LNCAP (cell line): ENCODE results near the gene CACNA1C.

Experiments
- TF ChIP-seq, protein P1 (sequence below): fragments of 450-650 bp; IDR thresholded peaks from 2 replicates; pipeline ENCODE4 v1.5.1; 2017; ENCODE audit warnings: mild to moderate bottlenecking

Gene CACNA1C

DNA sequence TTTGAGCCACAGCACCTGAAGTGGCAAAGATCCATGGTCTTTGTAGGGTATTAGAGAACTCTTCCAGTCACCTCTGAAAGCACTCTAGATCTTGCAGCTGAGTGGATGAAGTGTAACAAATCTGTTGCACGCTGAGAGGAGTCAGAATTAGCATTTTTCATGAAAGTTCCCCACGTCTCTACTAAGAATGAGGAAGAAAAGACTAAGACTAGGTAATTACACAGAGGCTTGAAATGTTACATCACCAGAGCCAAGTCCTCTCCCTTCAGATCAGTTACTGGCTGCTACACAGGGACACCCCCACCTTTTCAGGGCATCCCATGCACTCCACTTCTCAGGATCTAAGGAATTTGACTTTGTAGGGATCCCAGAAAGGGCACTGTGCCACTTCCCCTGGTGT, 643.3 kb downstream of the CACNA1C start:
- TF ChIP-seq, protein P1, sequence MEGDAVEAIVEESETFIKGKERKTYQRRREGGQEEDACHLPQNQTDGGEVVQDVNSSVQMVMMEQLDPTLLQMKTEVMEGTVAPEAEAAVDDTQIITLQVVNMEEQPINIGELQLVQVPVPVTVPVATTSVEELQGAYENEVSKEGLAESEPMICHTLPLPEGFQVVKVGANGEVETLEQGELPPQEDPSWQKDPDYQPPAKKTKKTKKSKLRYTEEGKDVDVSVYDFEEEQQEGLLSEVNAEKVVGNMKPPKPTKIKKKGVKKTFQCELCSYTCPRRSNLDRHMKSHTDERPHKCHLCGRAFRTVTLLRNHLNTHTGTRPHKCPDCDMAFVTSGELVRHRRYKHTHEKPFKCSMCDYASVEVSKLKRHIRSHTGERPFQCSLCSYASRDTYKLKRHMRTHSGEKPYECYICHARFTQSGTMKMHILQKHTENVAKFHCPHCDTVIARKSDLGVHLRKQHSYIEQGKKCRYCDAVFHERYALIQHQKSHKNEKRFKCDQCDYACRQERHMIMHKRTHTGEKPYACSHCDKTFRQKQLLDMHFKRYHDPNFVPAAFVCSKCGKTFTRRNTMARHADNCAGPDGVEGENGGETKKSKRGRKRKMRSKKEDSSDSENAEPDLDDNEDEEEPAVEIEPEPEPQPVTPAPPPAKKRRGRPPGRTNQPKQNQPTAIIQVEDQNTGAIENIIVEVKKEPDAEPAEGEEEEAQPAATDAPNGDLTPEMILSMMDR = no peak

DNA sequence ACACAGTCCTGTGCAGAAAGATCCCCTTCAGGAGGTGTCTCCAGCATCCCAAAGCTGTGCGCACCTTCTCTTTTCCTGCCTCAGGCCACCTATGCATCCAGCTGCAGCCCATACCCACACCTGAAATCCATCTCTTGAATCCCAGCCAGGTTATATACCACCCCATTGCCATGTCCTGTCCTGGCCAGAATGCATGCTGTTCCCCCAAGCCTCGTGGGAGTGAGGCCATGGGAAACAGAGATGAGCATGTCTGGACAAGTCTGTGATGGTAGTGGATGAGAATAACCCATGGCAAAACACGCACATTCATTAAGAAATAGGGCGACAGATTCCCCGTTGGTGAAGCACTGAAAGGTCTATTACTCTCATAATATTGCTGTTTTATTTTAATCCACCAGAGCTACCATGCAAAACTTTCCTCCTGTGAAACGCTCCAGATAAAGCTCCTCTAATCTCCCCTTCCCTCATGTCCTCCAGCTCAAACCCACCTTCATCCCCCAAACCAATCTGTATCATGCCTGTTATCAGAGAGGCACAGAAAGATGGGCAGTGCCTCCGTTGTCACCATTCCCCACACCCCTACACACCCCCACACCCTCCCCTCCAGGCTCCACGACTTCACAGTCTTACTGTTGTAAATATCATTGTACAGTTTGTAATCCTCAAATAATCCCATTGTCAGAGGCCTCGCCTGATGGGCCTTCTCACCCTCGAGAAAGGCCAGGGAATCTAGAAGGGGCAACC, 644.4 kb downstream of the CACNA1C start:
- TF ChIP-seq, protein P1 = no peak

DNA sequence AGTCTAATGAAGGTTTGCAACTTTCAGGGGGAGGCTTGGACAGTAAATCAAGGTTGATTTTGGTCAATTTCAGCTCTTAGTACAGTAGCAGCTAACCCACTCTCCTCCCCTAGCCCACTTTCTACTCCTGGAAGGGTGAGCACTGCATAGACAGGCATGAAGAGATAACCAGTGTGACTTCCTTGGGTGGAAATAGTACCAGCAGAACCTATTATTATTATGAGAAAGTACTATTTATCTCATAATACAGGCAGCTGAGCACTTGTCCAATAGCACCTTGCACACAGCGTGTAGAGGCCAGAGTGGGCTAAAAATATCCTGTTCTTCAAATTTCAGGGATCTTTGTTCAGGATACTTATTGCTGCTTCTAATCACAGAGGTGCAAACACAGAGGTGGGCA, 645.8 kb downstream of the CACNA1C start:
- TF ChIP-seq, protein P1 = no peak

DNA sequence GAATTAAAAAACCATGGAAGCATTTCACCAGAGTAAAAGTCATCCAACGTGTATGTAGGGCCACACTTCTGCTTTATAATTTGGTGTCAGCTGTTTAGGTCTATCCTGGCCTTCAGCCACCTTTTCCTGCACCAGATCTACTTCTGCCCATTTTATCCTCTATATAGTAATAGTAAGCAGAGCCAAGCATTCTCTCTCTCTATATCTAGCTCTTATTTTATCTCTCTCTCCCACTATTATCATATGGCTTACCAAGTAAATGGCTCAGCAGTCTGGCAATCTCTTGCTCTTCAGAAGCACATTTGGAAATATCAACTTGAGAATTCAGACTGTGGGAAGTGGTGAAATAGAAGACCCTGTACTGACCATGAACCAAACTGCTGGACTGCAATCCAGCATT, 657.9 kb downstream of the CACNA1C start:
- TF ChIP-seq, protein P1 = no peak

DNA sequence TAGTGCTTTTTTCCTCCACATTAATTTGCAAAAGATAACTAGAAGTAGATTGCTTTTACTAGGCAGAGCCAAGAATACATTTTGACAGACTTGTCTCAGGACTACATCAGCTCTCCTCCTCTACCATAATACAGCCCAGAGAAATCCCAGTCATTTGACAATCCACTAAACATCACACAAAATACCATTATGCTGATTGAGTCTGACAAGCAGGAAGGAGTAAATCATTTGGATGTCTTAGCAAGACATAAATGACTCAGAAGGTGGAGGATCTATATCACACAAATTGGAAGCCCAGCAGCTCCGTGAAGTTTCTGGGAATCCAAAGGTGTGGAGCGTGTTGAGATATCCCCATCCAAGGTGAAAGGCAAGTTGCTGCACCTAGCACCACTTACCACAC, 666.6 kb downstream of the CACNA1C start:
- TF ChIP-seq, protein P1 = no peak

DNA sequence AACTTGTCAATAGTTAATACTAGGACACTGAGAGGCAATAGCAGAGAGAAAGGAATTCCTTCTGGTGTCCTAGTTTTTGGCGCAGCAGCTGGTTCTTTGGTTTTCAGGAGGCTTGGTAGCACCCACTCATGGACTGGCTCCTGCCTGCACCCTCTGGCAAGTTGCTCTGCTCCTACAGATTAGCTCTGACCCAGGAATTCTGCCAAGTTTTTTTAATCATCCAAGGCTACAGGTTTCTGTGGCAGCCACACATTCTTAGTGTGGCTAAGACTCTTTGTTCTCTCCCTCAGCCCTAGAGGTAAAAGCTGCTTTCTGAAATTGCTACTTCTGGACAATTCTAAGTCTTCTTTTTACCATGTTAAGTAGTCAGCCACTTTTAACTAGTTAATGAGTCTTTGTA, 670.0 kb downstream of the CACNA1C start:
- TF ChIP-seq, protein P1 = no peak

DNA sequence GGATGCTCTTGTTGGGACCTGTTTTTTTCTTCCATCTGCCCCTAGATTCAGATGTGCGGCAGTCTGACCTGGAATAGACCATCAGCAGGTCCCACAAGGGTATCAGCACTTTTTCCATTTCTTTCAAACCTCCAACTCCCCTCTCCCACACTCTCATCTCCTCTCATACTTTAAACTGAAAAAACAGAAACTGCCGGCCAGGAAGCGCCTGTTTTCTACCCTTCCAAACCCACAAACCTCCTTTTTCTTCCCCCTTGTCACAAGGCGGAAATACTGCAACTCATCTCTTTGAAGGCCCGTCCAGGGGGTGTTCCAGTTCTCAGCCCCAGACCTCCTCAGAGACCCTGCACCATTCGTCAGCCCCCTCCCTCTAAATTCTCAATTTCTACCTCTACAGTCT, 679.5 kb downstream of the CACNA1C start:
- TF ChIP-seq, protein P1 = no peak
